Activated CD4-positive, alpha-beta T cell treated with anti-CD3 and anti-CD28 coated beads, Interleukin-2, amount 50 U/mL, for 48 hours (primary cell): ENCODE data around the gene ALG3.
A peak's percentile ranks its signal among the peaks of the same experiment; 100 is the strongest.

Experiments used
- DNase-seq, 2 experiments: peaks; one replicate each; pipeline ENCODE4 v3.0.0-alpha.2; 2020

Gene ALG3

DNA sequence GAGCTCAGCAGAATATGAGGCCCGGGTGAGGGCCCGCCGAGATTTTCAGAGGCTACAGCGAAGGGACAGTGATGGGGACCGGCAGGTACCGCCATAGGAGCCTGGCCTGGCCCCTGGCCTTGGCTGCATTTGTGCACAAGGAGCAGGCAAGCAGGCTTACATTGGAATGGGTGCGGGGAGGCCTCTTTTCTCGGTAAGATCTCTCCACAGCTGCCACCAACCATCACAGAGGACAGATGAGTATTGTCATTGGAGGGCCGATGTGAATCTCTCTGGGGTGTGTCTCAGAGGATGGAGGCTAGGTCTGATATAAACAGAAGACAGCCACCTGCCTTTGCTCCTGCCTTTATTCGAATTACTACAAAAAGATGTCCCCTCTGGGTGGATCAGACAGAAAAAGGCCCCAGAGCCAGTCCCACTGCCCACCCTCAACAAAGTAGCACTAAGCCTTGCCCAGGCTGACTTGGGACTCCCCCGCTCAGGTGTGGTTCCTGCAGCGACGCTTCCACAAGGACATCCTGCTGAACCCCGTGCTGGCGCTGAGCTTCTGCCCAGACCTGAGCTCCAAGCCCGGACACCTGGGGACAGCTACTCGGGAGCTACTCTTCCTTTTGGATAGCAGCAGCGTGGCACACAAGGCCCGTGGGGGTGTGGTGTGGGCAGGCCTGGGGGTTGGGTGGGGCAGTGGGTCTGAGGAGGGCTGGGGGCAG, 13.9 kb downstream of the ALG3 start:
- DNase-seq, result no peak

DNA sequence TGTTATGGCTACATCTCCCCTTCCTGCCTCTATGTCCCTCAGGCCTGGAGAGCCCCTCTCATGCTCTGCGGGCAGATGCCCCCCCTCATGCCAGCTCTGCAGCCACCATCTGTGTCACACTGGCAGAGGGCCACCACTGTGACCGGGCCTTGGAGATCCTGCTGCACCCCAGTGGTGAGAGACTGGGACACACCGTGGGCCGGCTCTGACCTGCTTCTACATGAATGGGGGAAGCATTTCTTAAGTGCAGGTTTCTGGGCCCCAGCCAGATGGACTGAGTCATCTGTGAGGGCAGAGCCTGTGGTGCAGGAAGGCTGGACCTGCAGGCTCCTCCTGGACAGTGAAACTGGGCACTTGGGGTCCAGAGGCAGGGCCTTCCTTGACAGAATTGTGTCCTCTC, 14.5 kb downstream of the ALG3 start:
- DNase-seq, result no peak

DNA sequence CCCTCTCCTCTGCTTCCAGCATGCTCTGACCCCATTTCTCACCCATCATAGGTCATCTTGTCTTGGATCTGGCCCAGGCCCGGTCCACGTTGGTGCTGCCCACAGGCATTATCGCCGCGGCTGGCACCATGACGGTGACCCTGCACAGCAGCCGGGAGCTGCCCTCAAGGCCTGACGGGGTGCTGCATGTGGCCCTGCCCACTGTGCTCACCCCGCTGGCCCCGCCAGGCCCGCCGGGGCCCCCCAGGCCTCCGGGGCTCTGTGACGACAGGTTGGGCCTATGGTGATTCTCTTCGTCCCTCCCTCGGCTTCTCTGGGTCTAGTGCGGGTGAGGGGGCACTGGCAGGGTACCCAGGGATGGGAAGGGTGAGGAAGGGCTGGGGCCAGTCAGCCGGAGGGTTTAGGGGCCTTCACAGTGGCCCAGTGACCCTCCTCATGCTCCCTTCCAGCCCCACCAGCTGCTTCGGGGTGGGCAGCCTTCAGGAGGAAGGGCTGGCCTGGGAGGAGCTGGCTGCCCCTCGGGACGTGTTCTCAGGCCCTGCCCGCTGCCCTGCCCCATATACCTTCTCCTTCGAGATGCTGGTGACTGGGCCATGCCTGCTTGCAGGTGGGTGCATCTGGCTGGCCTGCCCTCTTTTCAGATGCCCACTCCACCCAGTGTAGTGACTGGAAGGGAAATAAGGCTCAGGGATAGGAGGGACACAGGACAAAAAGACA, 15.5 kb downstream of the ALG3 start:
- DNase-seq, result no peak

DNA sequence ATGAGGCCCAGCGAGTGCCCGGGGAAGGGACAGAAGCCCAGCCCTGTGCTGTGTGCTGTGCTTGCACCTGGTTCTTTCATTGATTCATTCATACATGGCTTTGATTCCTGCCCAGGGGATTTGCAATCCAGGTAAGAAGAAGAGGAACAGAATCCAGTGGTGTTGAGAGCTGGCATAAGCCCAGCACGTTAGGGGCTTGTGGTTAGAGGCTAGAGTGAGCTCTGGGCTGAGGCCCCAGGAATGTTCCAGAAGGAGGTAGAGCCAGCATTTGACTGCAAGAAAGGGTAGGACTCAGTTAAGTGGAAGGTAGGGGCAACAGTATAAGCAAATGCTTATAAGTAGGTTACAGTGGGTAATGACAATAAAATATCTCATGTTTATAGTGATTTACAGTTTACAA, 17.1 kb downstream of the ALG3 start:
- DNase-seq, result no peak

DNA sequence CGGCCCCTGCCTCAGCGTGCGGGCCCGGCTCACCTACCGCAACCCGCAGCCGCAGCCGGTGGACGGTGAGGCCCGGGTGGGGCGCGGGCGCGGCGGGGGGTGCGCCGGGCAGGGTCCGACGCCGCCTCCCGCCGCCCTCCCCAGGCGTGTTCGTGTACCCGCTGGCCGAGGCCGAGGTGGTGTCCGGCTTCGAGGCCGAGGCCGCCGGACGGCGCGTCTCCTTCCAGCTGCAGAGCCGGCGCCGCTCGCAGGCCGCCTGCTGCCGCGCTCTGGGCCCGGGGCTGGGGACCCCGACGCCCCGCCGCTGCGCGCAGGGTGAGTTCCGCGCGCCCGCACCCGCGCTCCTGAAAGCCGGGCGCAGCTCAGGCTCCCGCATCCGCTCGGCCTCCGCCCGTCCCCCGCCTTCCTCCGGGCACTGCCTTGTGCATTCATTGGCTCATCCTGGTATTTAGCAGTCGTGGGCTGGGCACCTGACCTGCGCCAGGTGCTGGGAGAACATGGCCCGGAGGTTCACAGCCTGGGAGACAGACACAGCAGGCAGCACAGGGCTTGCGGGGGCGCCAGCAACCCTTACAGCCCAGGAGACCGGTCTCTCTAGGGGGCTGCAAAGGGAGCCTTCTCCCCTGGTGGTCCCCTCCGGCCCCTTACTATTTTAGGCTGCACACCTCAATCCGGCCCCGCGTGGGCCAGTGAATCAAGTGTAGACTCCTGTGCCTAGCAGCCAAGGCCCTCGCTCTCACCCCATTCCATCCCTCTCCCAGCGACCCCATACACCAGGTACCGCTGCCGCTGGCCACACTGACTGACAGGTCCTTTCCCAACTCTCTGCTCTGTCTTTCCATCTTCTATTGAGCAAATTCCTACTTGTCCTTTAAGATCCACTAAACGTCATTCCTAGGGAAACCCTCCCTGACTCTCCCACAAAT, 17.9 kb downstream of the ALG3 start:
- no peak for DNase-seq

DNA sequence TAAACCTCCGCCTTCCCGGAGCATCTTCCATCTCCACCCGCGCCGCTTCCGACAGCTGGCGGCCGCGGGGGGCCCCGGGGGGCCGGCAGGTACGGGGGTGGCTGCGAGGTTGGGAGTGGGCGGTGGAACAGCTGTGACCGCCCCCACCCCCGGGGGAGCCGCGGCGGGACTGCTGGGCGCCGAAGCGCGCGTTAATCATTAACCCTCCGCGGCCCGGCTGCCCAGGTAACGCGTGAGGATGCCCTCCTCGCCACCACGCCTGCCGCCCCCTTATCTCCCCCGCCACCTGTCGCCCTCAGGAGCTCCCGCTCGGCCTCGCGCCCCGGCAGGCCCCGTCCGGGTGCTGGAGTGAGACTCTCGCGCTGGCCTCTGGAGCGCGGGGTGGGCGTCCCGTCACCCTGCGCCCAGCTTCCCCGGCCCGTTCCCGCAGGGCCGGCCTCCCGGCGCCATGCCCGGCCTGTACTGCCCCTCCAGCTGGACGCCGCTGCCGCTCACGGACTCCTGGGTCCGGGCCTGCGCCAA, 18.6 kb downstream of the ALG3 start:
- no peak for DNase-seq

DNA sequence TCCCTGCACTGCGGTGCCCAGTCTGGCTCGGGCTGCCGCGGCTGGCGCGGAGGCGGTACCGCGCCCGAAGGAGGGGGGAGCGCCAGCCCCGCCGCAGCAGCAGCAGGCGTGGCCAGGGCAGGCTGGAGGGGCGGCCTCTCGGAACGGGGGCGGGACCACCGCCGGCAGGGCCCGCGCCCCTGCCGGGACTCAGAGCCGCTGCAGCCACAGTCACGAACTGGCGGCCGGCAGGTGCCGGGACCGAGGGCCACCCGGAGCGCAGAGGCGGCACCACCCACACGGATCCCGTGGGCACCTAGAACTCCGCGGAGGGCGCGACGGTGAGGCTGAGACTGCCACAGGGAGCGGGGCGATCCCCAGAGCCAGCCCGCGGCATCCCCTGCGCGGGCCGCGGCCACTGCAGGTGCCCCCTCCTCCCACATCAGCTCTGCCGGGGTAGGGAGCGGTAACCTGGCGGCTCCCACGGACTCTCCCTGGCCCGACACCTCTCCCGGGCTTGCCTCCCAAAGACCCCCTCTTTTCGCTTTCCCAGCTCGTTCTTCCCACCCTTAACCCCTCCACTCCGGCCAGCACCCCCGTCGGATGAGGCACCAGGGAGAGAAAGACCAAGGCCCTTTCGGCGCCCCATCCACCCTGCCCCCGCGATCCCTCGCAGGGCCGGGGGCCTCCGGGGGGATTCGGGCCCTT, 19.2 kb downstream of the ALG3 start, which contains the start of gene VWA5B2:
VWA5B2 (plus strand) TSS at position 192 of the 687 bp plus-strand sequence. CDS start 944 bp downstream, outside the sequence.
- peak; percentile 62 to 71 for DNase-seq

DNA sequence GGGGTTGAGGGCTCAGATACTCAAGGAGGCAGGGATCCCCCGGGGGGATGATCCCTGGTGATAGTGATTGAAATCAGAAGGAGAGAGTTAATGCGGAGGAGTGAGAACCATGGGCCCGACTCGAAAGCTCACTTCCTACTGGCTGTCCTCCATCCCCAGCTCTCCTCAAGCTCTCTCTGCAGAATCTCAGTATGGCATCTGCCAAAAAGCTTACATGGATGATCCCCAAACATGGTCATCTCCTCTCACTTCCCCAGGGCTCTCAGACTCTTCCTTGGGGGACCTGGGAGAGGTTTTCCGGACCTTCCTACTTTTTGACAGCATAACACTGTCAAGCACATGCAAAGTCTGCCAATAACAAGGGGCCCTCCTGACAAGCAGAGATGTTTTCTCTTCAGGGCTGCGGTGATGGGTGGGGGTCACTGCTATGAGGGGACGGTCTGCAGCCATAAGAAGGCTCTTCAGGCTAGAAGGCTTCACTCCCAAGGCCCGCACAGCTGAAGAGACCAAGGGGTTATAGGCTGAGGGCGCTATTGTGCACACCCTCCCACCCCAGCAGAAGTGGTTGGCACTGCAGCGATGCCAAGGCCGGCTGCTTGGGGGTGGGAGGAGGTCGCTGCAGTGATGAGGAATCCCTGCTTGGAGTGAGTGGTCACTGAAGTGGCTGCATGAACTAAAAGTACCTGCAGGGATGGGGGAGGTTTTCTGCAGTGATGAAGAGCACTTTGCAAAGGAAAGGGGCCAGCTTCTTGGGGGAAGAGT, 20.2 kb downstream of the ALG3 start:
- DNase-seq, result no peak

DNA sequence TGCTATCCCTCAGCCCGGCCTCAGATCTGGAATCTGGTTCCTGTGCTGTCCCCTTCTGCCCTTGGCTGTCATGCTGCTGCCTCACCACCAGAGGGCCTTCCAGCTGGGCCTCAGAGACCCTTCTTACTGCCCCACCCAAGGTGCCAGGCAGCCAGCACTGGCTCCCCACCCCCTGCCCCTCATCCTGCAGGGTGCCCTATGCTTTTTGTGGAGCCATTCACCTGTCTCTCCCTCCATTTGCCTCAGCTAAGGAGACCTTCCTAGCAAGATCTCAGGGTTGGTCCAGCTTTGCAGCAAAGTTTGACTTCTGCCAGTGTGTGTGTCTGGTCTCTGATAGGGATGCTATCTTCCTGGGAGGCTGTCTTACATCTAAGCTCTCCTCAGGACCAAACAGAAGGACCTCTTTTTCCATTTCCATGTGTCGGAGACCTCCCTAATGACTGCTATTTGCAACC, 21.3 kb downstream of the ALG3 start:
- peak; percentile 47 to 62 for DNase-seq

DNA sequence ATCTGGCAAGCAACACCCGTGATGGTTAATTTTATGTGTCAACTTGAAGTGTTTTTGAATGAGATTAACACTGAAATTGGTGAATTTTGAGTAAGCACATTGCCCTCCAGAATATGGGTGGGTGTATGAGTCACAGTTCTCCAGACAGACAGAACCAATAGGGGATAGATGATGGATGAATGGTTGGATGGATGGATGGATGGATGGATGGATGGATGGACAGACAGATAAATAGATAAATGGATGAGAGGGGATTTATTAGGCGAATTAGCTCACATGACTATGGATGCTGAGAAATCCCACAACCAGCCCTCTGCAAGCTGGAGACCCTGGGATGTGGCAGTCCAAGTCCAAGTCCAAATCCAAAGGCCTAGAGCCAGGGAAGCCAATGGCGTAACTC, 24.8 kb downstream of the ALG3 start:
- DNase-seq, result no peak

DNA sequence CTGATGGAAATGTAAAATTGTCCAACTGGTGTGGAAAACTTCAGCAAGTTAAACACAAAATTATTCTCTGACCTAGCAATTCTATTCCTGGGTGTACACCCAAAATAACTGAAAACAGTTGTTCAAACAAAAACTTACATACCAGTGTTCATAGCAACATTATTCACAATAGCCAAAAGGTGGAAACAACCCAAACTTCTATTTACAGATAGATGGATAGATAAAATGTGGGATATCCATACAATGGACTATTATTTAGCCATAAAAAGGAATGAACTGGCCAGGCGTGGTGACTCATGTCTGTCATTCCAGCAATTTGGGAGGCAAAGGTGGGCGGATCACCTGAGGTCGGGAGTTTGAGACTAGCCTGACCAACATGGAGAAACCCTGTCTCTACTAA, 26.2 kb downstream of the ALG3 start:
- DNase-seq, result no peak

DNA sequence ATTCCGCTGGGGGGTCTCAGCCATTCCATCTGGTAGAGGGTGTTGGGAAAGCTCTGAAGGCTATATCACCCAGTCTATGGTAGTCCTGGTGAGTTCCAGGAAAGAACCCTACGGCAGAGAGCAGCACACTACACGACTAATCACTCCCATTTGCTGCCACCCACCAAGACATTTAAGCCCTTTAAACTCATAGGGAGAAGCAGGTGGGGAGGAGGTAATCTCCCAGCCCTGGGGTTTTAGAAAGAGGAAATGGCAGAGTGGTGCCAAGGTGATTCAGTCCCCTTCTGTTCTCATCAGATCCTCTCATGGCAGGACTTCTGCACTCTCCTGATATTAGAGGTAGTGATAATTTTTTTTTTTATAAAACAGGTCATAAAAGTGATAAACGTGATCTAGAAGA, 29.9 kb downstream of the ALG3 start:
- no peak for DNase-seq

DNA sequence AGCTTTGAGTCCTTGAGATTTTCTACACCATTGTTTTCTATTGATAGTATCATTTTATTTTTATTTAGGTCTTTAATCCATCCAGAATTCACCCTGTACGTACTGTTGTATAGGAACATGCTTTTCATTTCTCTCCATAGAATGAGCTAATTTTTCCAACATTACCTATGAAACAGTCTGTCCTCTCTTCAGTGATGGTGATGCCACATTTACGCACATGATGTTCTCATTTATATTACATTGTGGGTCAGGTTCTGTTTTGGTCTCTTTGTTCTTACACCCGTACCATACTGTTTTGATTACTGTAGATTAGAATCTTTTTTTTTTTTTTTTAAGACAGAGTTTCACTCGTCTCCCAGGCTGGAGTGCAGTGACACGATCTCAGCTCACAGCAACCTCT, 37.0 kb downstream of the ALG3 start:
- no peak for DNase-seq

DNA sequence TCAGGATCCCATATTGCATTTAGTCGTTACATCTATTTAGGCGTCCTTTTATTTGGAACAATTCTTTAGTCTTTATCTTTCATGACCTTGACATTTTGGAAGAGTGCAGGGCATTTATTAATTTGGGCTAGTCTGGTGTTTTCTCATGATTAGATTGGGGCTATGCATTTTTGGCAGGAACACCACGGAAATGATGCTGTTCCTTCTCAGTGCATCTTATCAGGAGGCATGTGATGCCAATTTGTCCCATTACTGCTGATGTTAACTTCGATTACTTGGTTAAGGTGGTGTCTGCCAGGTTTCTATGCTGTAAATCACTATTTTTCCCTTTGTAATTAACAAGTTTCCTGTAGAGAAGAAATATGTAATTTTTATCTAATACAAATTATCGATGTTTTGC, 37.5 kb downstream of the ALG3 start:
- DNase-seq, result no peak

DNA sequence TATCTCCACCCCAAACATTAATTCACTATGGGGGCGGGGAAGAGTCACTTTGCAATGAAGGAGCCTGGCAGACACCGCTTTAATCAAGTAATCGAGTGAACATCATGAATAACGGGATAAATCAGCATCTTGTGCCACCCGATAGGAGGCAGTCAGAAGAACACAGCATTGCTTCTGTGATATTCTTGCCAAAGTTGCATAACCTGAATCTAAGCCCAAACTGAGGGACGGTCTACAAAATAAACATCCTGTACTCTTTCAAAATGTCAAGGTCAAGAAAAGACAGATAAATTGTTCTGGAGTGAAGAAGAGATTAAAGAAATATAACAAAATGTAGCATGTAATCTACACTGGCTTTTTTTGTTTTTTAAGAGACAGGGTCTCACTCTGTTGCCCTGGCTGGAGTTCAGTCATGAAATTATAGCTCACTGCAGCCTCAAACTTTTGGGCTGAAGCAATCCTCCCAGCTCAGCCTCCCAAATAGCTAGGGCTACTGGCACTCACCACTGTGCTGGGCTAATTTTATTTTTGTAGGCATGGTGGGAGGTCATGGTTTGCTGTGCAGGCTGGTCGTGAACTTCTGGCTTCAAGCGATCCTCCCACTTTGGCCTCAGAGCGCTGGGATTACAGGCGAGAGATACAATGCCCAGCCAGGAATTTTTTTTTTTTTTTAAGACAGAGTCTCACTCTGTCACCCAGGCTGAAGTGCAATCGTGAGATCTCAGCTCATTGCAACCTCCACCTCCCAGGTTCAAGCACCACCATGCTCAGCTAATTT, 39.4 kb downstream of the ALG3 start:
- DNase-seq, result no peak

DNA sequence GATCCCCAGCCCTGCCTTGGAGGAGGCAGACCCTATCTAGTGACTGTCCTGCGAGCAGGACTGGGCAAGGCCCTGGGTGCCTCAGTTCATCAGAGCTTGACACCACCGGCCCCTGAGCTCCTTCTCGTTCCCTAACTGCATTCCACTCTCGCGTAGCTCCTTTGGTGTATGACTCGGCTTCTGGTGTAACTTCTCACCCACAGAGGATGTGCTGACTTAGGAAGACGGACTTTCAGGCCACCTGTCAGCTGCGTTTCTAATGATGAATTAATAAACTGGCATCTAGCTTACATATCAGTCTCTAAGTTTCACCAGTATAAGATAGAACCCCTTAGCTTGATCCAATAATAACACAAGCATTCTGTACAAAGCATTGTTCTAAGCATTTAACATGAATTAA, 45.2 kb downstream of the ALG3 start:
- DNase-seq, result no peak

DNA sequence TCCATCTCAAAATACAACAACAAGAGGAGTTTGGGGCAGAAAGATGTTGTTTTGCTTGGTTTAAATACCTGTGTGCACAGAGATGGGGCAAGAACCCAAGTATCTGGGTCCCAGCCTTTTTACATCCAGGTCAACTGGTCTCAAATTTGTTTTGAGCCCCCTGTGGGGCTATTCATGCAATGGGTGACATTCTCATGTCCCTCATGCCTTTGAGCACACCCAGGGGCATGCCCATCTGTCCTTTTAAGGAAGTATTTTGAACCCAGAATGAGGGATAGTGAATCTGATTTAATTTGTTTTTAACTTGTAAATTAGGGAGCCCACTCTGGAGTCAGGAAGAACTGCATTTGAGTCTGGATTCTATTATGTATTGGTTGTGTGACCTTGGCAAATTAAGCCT, 47.9 kb downstream of the ALG3 start:
- DNase-seq, result no peak

DNA sequence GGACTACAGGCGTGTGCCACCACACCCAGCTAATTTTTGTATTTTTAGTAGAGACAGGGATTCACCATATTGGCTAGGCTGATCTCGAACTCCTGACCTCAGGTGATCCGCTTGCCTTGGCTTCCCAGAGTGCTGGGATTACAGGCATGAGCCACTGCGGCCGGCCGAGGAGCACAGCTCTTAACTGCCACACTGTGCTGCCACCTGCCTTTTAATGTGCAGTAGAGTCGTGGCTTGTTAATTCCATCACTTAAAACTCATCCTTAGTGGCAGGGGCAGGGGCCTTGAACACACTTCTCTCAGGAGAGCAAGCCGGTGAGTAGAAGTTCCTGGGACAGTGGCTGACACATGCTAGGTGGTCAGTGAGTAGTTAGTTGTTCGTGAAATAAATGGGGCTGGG, 50.3 kb downstream of the ALG3 start:
- no peak for DNase-seq

DNA sequence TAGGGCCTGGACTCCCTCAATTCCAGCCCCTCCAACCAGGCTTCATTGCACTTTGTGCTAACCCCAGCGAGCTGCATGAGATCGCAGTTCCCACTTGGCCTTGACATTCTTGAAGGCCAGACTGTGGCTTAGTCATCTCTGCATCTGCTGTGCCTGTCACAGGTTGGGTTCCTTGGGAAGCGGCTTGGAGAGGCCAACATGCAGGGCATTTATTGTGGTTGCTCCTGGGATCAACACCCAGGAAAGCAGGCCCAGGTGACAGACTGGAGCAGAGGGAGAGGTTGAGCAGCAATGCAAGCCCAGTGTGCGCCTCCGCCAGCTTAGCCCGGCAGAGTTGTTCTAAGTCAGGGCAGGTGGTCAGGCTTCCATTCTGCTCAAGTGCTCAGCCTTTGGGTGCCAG, 52.2 kb downstream of the ALG3 start:
- no peak for DNase-seq

DNA sequence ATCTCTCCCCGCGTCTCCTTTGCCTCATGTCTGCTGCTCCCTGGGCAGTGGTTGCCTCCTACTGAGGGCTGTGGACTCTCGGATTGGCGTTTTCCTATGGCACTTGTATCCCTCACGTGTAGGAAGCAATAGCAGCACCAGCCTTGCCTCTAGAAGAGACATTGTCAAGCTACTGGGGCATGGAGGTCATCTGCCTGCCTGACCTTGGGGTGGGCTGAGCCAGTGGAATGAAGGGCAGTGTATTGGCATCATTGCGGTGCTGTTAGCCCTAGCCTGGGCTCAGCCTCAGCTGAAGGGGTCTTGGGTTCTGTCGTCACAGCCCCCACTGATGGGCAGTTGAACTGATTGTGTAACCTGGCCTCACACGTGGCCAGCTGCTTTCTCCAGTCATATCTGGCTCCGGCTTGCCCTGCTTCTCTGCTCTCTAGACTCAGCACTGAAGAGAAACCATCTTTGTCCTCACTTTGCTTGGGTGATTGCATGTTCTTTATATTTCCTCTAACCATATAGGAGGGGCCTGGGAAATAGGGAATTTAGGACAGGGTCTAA, 54.7 kb downstream of the ALG3 start:
- no peak for DNase-seq

DNA sequence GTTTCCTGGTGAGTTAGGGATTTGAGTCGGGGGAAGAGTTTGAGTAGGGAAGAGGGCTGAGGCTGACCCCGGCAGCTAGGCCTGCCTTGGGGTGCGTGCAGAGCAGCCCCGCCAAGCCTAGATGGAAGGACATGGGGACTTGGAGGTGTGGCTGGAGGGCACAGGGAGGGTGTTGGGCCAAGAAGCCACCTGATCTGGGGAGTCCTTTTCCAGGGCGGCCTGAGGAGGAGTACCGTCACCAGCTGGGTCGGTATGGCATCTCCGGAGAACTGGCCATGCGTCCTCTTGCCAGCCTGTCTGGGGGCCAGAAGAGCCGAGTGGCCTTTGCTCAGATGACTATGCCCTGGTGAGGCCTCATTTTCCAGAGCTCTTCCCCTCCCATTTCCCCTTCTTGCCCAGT, 55.9 kb downstream of the ALG3 start:
- no peak for DNase-seq
